SK-N-SH treated with all-trans-retinoic acid at 6 μM for 48 hours (cell line): ENCODE results near the gene SRGAP1.

Experiments used
- ESRRG ChIP-seq: fragments of 250-450 bp; sonication (Bioruptor Pico); IDR thresholded peaks from 2 replicates; pipeline ENCODE4 v1.6.1; 2021; ENCODE audit warnings: mild to moderate bottlenecking
- ZFP30 ChIP-seq: fragments of 450-650 bp; formaldehyde crosslinking; IDR thresholded peaks from 2 replicates; pipeline ENCODE4 v1.5.0; 2022; ENCODE audit warnings: mild to moderate bottlenecking, moderate library complexity

DNA sequence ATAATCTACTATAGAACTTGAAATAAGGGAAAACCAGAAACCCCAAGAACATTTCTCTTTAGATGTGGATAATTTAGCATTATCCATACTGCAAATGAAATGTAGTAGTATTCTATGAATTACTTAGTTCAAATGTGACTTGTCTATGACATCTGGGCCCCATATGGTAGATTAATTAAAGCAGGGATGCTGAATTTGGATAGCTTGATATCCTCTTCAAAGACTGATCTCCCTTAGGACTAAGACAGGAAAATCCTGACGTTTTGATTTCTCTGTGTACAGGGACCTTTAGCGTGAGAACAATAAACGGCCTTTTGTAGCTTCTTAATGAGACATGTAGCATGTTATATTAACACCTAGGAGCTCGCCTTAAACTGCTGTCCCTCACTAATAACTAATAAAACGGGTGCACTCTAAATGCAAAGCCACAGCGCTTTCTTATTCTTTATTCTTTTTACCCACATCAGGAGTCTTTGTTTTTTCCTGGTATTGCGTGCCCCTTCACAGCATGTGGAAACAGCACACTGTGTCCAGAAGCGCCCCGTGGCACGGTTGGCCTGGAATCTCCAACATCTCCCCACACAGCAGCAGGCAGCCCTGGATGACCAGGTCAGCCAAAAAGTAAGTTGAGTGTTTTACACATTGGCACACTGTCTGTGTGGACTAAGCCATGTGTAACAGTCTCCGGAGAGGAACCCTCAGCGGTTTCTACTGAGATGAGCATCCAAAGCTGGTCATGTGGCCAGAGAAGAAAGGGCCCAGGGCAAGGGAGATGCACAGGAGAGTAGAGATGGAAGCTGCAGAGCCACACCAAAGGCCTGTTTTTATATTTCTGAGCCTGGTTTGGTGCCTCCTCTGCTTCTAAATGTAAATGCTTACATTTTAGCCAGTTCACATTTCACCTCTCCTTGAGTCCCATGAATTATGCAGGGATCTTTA is 93.1 kb downstream of the SRGAP1 start:
- no peak for TF ChIP-seq ESRRG (CRISPR knock-in tag)
- no peak for TF ChIP-seq ZFP30 (CRISPR knock-in tag)
